Stimulated activated CD8-positive, alpha-beta memory T cell treated with anti-CD3 and anti-CD28 coated beads, Interleukin-4, amount 100 ng/mL, for 48 hours (primary cell): Measurements from ENCODE around the gene SARS2.

Source experiments
- DNase-seq: peaks from one replicate; pipeline ENCODE4 v3.0.0-alpha.2; 2020

The SARS2 gene

GRCh38 chr19:38917516-38917915 is 13.0 kb downstream of the SARS2 start:
- DNase-seq: no peak

DNA sequence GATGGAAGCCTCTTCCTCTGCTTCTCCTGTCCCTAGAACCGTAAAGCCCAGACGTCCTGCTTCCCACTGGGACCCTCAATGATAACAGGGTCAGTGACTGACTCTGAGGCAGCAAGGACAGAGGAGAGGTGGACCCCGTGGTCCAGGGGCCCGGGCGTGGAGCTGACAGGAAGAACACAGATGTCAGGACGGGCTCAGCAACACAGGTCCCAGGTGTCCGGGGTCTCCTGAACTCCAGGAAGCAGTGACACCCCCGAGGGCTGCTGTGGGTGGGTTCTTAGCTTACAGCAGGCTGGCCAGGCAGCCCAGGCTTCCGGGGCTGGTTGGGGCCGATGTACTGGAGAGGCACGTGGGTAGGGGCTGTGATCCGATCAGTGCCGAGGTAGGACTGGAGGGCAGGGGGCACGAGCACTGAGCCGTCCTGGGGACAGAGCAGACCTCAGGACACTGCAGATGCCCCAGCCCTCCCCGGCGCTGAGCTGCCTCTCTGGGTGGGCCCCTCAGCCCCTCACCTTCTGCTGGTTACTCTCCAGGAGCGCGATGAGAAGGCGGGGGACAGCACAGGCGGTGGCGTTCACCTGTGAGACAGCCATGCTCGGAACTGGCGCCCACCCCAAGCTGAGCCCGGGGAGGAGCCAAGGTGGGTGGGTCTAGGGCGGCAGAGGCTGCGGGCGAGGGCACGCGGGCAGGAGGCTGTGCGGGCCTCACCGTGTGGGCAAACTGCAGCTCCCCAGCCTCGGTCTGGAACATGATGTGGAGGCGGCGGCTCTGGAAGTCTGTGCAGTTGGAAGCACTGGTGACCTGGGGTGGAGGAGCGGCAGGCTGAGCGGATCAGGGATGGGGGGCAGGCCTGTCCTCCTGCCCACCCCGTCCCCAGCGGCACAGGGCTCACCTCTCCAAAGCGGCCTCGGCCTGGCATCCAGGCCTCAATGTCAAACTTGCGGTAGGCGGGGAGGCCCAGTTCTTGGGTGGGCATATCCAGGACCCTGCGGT is 14.9 kb downstream of the SARS2 start:
- DNase-seq: no peak

DNA sequence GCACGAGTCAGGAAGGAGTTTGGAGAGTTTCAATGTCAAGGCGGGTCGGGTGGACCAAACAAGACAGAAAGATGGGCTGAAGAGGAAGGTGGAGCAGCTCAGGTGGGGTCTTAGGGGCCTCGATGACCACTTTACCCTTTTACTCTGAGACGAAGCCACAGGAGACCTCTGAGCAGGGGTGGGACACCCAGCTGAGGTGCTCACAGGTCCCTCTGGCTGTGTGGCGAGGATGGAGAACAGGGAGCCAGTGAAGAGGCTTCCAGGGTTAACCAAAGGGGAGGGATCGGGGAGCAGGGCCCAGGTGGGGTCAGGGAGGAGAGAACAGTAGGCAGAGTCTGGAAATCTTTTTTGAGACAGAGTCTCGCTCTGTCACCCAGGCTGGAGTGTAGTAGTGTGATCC is 16.6 kb downstream of the SARS2 start:
- no peak for DNase-seq

- DNase-seq: no peak
Observed at GRCh38 chr19:38912600-38913514, 17.7 kb downstream of the SARS2 start.

GRCh38 chr19:38911388-38912001 is 19.1 kb downstream of the SARS2 start:
- DNase-seq: no peak

DNA sequence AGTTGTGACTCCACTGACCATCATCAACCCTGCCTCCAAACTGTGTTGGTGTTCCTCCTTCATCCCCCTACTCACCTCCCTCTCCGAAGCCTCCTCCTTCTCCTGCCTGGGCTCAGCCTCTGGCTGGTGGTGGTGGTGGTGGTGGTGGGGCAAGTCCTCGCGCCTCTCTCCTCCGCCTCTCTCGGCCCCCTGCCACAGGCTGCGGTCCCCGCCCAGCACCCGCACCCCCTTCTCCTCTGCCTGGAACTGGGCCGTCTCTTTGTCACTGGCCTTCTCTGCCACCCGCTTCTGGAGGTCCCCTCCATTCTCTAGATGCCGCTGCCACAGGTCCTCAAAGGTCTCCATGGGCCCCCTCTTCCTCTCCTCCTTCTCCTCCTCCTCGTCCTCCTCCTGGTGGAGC is 20.1 kb downstream of the SARS2 start:
- DNase-seq: no peak

GRCh38 chr19:38908911-38909310 is 21.7 kb downstream of the SARS2 start:
- DNase-seq: no peak

GRCh38 chr19:38907670-38908069 is 22.9 kb downstream of the SARS2 start:
- DNase-seq: no peak

GRCh38 chr19:38907227-38907626 is 23.3 kb downstream of the SARS2 start:
- no peak for DNase-seq

DNA sequence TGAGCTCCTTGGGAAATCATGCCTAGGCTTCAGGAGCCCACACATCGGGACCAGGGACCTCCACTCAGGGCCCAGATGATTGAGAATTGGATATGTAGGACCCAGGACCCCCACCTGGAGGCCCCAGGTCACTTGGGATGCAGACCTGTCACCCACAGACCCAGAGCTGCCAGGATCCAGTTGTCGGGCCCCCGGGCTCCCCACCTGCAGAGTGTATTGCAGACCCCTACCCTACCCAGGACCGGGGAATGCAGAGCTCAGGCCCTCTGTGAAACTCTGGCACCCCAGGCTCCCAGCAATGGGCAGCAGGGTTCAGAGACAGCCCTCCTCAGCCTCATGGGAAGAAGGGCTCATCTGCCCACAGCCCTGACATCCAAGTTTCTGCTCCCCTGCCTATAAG is 24.9 kb downstream of the SARS2 start:
- DNase-seq: no peak

- DNase-seq: no peak
Observed at GRCh38 chr19:38904581-38905539, 25.7 kb downstream of the SARS2 start.

DNA sequence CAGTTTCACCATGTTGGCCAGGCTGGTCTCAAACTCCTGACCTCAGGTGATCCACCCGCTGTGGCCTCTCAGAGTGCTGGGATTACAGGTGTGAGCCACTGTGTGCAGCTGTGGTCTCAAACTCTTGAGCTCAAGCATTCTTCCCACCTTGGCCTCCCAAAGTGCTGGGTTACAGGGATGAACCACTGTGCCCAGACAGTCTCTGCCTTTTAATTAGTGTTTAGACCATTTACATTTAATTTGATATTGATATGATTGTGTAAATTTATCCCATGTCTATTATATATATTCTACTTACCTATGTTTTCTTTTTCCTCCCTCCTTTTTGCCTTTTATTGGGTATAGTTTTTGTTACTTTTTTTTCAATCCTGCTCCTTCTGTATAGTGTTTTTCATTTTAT is 28.9 kb downstream of the SARS2 start:
- DNase-seq: no peak

DNA sequence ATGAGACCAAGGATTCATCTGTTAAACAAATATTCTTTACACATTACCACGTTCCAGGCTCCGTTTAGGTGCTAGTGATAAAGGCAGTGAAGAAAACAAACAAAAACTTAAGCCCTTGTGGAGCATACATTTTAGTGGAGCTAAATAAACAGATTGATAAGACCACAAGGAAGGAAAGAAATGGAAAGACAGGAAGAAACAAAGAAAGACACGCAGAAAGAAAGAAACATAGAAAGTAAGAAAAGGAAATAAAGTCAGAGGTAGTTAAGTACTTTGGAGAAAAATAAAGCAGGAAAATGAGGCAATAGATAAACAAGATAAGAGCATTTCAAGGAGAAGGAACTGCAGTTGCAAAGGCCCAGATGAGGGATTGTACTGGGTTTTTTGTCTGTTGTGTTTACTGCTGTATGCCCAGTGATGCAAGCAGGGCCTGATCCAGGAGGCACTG is 29.8 kb downstream of the SARS2 start:
- no peak for DNase-seq

- DNase-seq: no peak
Observed at GRCh38 chr19:38900202-38900629, 30.3 kb downstream of the SARS2 start.

DNA sequence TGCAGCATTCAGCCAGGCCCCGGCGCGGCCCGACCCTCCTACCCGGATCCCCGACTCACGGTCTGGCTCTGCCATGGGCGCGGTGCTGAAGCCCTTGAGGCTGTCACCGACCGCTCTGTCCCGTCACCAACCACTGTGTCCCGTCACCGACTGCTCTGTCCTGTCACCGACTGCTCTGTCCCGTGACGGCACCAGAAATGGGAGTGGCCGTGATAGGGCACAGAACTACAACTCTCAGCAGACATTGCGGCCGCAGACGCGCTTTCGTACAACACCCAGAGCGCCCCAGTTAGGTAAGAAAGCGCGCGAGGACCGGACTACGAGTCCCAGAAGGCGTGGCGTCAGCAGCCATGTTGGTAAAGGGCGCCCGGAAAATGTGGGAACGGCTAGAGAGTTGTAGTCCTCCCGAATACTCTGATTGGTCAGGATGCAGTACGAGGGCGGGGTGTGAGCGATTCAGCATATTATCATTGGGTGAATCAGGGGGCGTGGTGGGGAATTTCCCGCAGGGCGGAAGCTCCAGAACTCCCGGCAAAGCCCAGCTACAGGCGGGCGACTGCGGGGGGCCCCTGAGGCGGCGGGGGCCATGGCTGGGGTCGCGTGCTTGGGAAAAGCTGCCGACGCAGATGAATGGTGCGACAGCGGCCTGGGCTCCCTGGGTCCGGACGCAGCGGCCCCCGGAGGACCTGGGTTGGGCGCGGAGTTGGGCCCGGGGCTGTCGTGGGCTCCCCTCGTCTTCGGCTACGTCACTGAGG is 30.9 kb downstream of the SARS2 start, which contains the start of the genes NFKBIB and SIRT2:
Gene NFKBIB (plus strand): TSS at position 523 of the 755 bp plus-strand sequence. CDS start 64 bp downstream, at position 587.
Gene SIRT2 (minus strand): TSS at position 172 of the 755 bp plus-strand sequence. CDS start 97 bp downstream, at position 75.
- peak; percentile 99 for DNase-seq

DNA sequence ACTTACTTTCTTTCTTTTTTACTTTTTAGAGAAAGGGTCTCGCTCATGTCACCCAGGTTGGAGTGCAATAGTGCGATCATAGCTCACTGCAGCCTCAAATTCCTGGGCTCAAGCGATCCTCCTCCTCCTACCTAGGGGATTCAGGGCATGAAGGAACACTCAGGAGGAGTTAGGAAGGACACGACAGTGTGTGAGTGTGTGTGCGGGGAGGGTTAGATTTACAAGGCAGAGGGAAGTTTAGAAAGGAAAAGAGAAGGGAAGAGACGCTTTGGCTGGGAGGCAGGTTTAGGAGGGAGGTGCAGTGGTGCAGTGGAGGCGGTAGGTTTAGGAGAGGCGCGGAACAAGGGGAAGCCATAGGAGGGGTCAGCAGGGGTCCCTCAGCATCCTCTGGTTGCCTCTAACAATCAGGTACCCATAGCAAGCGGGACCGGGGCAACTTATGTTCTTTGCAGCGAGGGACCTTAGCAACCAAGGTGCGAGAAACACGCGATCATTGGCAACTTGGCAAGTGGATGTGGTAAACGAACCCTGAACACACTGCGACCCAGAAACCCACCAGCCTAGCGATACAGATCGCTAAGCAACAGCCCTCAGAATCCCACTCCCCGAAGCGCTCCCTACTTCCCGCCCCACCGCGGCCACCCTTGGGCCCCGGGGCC is 31.6 kb downstream of the SARS2 start:
- DNase-seq: no peak

GRCh38 chr19:38894968-38895367 is 35.6 kb downstream of the SARS2 start:
- DNase-seq: no peak

DNA sequence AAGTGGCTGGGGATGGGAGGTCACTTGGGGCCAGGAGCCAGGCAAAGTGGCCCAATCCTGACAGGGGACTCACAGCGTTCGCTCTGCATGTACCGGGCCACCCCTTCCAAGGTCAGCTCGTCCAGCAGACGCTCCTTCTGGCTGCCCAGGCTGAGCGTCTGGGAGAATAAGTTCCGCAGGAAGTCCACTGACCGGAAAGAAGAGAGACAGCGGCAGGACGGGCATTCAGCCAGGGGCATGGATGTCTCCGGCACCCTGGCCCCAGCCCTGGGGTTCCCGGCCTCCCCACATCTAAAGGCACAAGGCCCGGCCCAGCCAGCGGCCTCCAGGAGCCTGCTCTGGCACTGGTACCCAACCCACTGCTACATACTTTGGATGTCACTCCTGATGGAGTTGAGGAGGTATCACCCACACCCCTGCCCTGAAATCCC is 37.2 kb downstream of the SARS2 start:
- no peak for DNase-seq

GRCh38 chr19:38892841-38893240 is 37.7 kb downstream of the SARS2 start:
- DNase-seq: no peak

GRCh38 chr19:38891771-38892170 is 38.8 kb downstream of the SARS2 start:
- no peak for DNase-seq
